Activated B cell treated with CpG ODN at 0.5 μM for 24 hours (primary cell): ENCODE results near the gene ZSCAN10. TPM values are rescaled to one million over a fixed set of nuclear protein-coding genes. Genes with fewer than 3 reads are reported as not detected.

ENCODE experiments used
- ATAC-seq: fragments of 200-7000 bp; cut with Tn5 transposase; one replicate; pipeline ENCODE4 v1.10.0; 2021; ENCODE audit warnings: low read depth, mild to moderate bottlenecking, moderate library complexity
- CTCF ChIA-PET: fragments of 350-600 bp; sonication (Branson Sonifier 250); formaldehyde crosslinking; loops from one replicate; lab custom pipeline; 2021; ENCODE audit warnings: antibody characterized with exemption; lab: Charles Lee
- POLR2A ChIA-PET: fragments of 350-600 bp; sonication (Branson Sonifier 250); formaldehyde crosslinking; loops from one replicate; lab custom pipeline; 2021; ENCODE audit warnings: antibody characterized with exemption; lab: Charles Lee
- DNase-seq: peaks from one replicate; pipeline ENCODE4 v3.0.0; 2022
- H3K27ac Mint-ChIP-seq: one replicate; pipeline ENCODE4 v1.8.0; 2020; ENCODE audit warnings: mixed read lengths
- H3K27me3 Mint-ChIP-seq: one replicate; pipeline ENCODE4 v1.8.0; 2021; ENCODE audit warnings: mixed read lengths
- H3K36me3 Mint-ChIP-seq: one replicate; pipeline ENCODE4 v1.8.0; 2021; ENCODE audit warnings: low read depth, mixed read lengths
- H3K4me1 Mint-ChIP-seq: one replicate; pipeline ENCODE4 v1.8.0; 2021; ENCODE audit warnings: mixed read lengths
- H3K4me3 Mint-ChIP-seq: one replicate; pipeline ENCODE4 v1.8.0; 2020; ENCODE audit warnings: mild to moderate bottlenecking, mixed read lengths
- H3K9me3 Mint-ChIP-seq: one replicate; pipeline ENCODE4 v1.8.0; 2020; ENCODE audit warnings: mixed read lengths
- intact Hi-C: fragments of 100-400 bp; cut with micrococcal nuclease; formaldehyde crosslinking; loops from one replicate; pipeline ENCODE4 v1.15.1; 2024
- total RNA-seq: library from RNA; stranded (reverse); gene quantifications from 2 replicates; pipeline ENCODE4 v1.2.3, GENCODE V29; 2022
- TF ChIP-seq, protein P1 (sequence below): fragments of 200-600 bp; IDR thresholded peaks from one replicate; pipeline ENCODE4 v1.8.0; 2022; ENCODE audit warnings: antibody characterized with exemption, mild to moderate bottlenecking

The ZSCAN10 gene
- total RNA-seq, 1 donor from 2014 or later: not detected

DNA sequence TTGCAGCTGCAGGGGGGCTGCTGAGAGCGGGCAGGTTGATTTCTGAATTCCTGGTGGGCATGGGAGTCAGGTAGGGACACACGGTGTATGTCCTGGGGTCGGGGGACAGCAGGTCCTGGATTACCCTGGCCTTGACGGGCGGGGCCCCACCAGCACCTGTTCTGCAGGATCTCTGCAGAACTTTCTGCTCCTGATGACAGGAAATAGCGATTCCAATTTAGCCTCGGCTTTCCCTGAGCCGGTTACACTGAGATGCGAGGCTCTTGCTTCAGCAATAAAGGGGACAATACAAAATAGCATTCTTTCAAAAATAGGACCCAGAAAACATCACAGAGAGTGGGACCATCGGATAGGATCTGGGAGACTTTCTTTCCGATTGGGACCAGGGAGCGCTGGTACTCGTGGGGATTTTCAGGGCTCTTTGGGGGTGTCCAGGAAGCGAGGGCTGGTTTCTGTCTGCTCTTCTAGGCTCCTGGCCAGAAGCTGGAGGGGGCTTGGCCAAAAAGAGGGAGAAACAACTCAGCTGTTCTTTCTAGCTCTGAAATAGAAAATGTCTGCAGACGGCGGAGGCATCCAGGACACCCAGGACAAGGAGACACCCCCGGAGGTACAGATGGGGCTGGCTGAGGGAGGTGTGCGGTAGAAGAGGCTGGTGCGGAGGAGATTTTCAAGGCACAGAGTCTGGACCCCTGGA lies 13.9 kb upstream of the ZSCAN10 start:
- no peak for ATAC-seq
- peaks cover 26% of the 10 kb centered on the region for H3K27me3 Mint-ChIP-seq
- H3K27ac Mint-ChIP-seq: no peak overlapping the region
- H3K4me3 Mint-ChIP-seq: no peak overlapping the region
- H3K36me3 Mint-ChIP-seq: no peaks in the 10 kb centered on the region
- POLR2A ChIA-PET: interaction anchor here (0.7 to 1.0 kb wide), 2 partner anchors 10 to 74 kb away, joined by 3 read pairs; no protein-coding TSS in a partner anchor
- CTCF ChIA-PET: no interaction called here
- DNase-seq: no peak
- no peaks in the 10 kb centered on the region for H3K9me3 Mint-ChIP-seq
- H3K4me1 Mint-ChIP-seq: no peaks in the 10 kb centered on the region
- TF ChIP-seq, protein P1, sequence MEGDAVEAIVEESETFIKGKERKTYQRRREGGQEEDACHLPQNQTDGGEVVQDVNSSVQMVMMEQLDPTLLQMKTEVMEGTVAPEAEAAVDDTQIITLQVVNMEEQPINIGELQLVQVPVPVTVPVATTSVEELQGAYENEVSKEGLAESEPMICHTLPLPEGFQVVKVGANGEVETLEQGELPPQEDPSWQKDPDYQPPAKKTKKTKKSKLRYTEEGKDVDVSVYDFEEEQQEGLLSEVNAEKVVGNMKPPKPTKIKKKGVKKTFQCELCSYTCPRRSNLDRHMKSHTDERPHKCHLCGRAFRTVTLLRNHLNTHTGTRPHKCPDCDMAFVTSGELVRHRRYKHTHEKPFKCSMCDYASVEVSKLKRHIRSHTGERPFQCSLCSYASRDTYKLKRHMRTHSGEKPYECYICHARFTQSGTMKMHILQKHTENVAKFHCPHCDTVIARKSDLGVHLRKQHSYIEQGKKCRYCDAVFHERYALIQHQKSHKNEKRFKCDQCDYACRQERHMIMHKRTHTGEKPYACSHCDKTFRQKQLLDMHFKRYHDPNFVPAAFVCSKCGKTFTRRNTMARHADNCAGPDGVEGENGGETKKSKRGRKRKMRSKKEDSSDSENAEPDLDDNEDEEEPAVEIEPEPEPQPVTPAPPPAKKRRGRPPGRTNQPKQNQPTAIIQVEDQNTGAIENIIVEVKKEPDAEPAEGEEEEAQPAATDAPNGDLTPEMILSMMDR: no peak
- intact Hi-C loops: no loop called here

DNA sequence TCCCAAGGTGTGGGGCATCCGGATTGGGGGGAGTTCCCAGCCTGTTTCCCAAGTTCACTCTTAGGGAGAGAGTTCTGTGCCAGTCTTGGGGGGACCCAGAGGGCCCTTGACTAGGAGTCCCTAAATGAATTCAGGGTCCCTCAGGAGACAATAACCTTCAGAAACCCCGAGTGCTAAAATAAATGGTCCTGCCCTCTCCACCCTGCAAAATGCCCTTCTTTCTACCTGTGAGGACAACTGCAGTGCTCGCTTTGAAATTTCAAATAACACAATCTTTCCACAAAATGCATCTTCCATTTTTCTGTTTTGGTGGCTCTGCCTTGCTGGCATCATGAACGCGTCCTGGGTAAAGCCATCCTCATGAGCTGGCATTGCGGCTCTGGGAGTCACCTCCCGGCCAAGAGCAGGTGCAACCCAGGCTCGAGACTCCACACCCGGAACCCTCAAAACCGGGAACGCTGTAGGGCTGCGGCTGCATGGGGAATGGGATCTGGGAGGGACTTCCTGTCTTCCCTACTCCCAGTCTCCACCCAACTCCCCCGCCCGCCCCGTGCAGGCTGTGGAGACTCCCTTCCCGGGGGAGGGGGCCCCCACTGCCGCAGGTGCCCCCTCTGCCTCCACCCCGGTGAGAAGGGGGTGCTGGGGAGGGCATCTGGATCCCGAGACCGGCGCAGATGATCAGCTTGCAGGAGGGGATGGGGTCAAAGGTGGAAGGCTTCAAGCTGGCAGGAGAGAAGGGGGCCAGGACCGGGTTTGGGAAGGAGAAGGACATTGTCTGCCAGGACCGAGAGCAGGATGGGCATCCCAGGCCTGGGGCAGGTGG lies 13.2 kb upstream of the ZSCAN10 start, which contains the start of gene ZNF205:
Gene ZNF205 (plus strand): TSS at position 529 of the 823 bp plus-strand sequence. CDS start 845 bp downstream, outside the sequence.
- DNase-seq (no peak), ATAC-seq (no peak)
- Mint-ChIP-seq H3K4me1 (peaks cover 2% of the 10 kb centered on the region), H3K27me3 (peaks cover 26% of the 10 kb centered on the region), H3K27ac (no peak within 1 kb of the TSS), H3K36me3 (no peaks in the 10 kb centered on the region), H3K9me3 (no peaks in the 10 kb centered on the region), H3K4me3 (no peak within 1 kb of the TSS)
- intact Hi-C loops: no loop called here
- ChIA-PET CTCF (interaction anchor here (1.4 kb wide), 1 partner anchor 17 kb away, joined by 3 read pairs; no protein-coding TSS in a partner anchor), POLR2A (interaction anchor here (1.0 kb wide), 1 partner anchor 10 kb away, joined by 3 read pairs; no protein-coding TSS in a partner anchor)
- TF ChIP-seq, protein P1: no peak

DNA sequence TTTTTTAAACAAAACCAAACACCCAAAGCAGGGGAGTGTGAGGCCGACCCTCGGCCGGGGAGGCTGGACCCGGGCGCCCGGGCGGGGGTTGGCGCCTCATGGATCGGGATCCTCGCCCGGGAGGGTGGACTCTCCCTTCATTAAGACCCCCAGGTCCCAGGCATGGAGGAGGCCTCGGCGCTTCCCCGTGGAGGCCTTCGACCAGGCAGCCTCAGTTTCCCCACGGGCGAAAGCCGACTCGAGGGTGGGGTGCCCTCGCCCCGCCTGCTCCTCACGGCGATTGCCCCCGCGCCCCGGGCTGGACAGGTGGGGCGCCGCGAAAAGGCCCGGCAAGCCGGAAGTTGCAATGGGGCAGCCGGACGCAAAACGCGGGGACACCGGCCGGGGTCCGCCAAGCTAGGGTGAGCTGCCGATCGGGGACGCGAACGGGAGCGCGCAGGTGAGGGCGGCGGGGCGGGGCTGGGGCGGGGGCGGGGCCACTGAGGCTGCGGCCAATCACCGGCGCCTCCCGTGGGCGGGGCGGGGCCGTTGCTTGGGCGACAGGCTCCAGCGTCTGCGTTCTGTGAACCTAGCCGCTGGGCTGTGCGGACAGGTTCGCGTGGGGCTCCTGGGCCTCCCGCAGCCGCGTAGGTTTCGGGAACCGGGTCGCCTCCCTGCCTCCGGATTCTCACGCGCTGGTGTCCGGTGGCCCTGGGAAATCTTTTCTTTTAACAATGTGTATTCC lies 7.3 kb upstream of the ZSCAN10 start:
- CTCF ChIA-PET: interaction anchor here (1.8 to 2.2 kb wide), 2 partner anchors 11 to 23 kb away, joined by 7 to 8 read pairs; no protein-coding TSS in a partner anchor
- H3K9me3 Mint-ChIP-seq: no peaks in the 10 kb centered on the region
- POLR2A ChIA-PET: interaction anchor here (0.6 to 2.9 kb wide), 14 partner anchors 8 to 351 kb away, joined by 3 to 18 read pairs (median 6); partner anchors contain the start of genes FLYWCH1, NAA60, ZNF213 and ZNF263
- intact Hi-C loops: loop anchor here (1.0 kb wide), 3 partner anchors 18 to 86 kb away; partner anchors contain the start of gene TNFRSF12A
- no peaks in the 10 kb centered on the region for H3K36me3 Mint-ChIP-seq
- peak overlapping the region; percentile 73 for H3K27ac Mint-ChIP-seq
- peak; percentile 96 for ATAC-seq
- H3K4me1 Mint-ChIP-seq: peaks cover 27% of the 10 kb centered on the region
- DNase-seq: peak; percentile 84
- H3K4me3 Mint-ChIP-seq: peak overlapping the region; percentile 79
- TF ChIP-seq, protein P1: no peak
- peaks cover 1% of the 10 kb centered on the region for H3K27me3 Mint-ChIP-seq

DNA sequence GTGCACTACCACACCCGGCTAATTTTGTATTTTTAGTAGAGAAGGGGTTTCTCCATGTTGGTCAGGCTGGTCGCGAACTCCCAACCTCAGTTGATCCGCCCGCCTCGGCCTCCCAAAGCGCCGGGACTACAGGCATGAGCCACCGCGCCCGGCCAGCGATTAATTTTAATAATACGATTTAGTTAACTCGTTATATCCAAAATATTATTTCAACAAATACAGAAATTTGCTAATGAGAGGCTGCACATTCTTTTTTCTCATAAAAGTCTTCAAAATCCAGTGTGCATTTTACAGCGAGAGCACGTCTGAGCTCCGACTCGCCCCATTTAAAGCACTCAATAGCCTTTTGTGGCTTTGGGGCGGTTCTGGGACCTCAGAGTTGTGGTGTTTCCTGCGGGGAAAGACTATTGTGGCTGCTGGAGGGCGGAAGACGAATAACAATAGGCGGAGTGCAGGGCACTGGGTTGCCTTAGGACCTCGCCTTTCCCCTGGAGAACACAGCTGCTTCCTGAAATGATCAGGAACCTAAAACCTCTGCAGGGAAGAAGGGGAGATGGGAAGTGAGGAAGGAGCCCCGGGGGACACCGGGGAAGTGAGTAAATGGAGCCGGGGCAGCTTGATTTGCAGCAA lies 2.9 kb upstream of the ZSCAN10 start:
- Mint-ChIP-seq H3K27me3 (no peaks in the 10 kb centered on the region), H3K9me3 (no peaks in the 10 kb centered on the region), H3K4me3 (peak overlapping the region; percentile 45), H3K27ac (no peak overlapping the region), H3K36me3 (no peaks in the 10 kb centered on the region), H3K4me1 (peaks cover 33% of the 10 kb centered on the region)
- DNase-seq: no peak
- ATAC-seq: no peak
- ChIA-PET POLR2A (interaction anchor here (0.6 to 2.9 kb wide), 9 partner anchors 27 to 1249 kb away, joined by 3 to 16 read pairs (median 6); partner anchors contain the start of gene ZNF213), CTCF (interaction anchor here (0.5 to 1.8 kb wide), 4 partner anchors 8 to 31 kb away, joined by 3 to 13 read pairs (median 4); no protein-coding TSS in a partner anchor)
- intact Hi-C loops: loop anchor here (2.0 kb wide), 1 partner anchor 399 kb away; the partner anchor contains the start of gene CLUAP1
- TF ChIP-seq, protein P1: no peak
